Measurements from ENCODE around the gene TCP11L2.

The TCP11L2 gene

GRCh38 chr12:106348411-106348810 lies 45.9 kb downstream of the TCP11L2 start:
- TF ChIP-seq CTCF (conservative IDR thresholded peaks at IDR 0.05) = no peak
- H3K27ac ChIP-seq = no peak overlapping the region

GRCh38 chr12:106353175-106353574 lies 50.6 kb downstream of the TCP11L2 start:
- no peak for TF ChIP-seq CTCF (conservative IDR thresholded peaks at IDR 0.05)
- H3K27ac ChIP-seq = no peak overlapping the region

- TF ChIP-seq CTCF (conservative IDR thresholded peaks at IDR 0.05) = peak; percentile 96
- peak within 1 kb of the TSS; percentile 94 for H3K27ac ChIP-seq
Measured at GRCh38 chr12:106357549-106358395, 55.2 kb downstream of the TCP11L2 start, which contains the start of gene POLR3B. TSS of gene POLR3B (plus strand) at chr12:106357748. CDS start at chr12:106357880, 132 bp downstream.

GRCh38 chr12:106358396-106359241 lies 56.1 kb downstream of the TCP11L2 start:
- TF ChIP-seq CTCF (conservative IDR thresholded peaks at IDR 0.05) = no peak
- peak overlapping the region; percentile 94 for H3K27ac ChIP-seq

- TF ChIP-seq CTCF (conservative IDR thresholded peaks at IDR 0.05) = no peak
Measured at GRCh38 chr12:106359646-106360399, 57.3 kb downstream of the TCP11L2 start.

GRCh38 chr12:106360400-106360994 lies 58.0 kb downstream of the TCP11L2 start:
- TF ChIP-seq CTCF (conservative IDR thresholded peaks at IDR 0.05) = no peak
- no peak overlapping the region for H3K27ac ChIP-seq

More at GRCh38 chr12:106359646-106360399, 57.3 kb downstream of the TCP11L2 start:
- peak overlapping the region; percentile 94; the same call in 1 of the 2 replicates for H3K27ac ChIP-seq
